SK-N-SH (cell line): ENCODE results near the gene SYT6.

Experiments used
- CTCF ChIP-seq: fragments of 200-600 bp; sonication (generic); IDR thresholded peaks from 2 replicates; pipeline ENCODE4 v1.6.1; 2017; ENCODE audit warnings: antibody characterized with exemption, mild to moderate bottlenecking, moderate library complexity
- PBX3 ChIP-seq: IDR thresholded peaks from 2 replicates; pipeline ENCODE4; 2012
- POLR2AphosphoS5 ChIP-seq: IDR thresholded peaks from 2 replicates; pipeline ENCODE4 v1.6.1; 2012; ENCODE audit warnings: low read depth, low read length
- RAD21 ChIP-seq: IDR thresholded peaks from 2 replicates; pipeline ENCODE4 v1.6.1; 2012; ENCODE audit warnings: mild to moderate bottlenecking, low read length
- TCF12 ChIP-seq: IDR thresholded peaks from 2 replicates; pipeline ENCODE4 v1.4.0; 2012
- ZBTB33 ChIP-seq: IDR thresholded peaks from 2 replicates; pipeline ENCODE4 v1.4.0; 2012; ENCODE audit warnings: low read depth, borderline replicate concordance

GRCh38 chr1:114177282-114177681 lies 23.6 kb upstream of the SYT6 start:
- TF ChIP-seq CTCF (no peak), RAD21 (no peak), PBX3 (no peak), ZBTB33 (no peak), TCF12 (no peak), POLR2AphosphoS5 (no peak)
